HG03520 (cell line): ENCODE measurements around the gene FGFRL1.
"Not testable (repeated sequence)": the region's sequence is repeated elsewhere in the genome, so short reads cannot be mapped to it uniquely, and the experiment has no call there.

Experiments
- ATAC-seq: cut with Tn5 transposase; IDR thresholded peaks from one replicate; pipeline ENCODE4 v1.9.1; 2021; ENCODE audit warnings: mild to moderate bottlenecking, moderate library complexity; ENCODE audit not compliant: unreplicated experiment

FGFRL1 gene

GRCh38 chr4:1048773-1049590, 37.6 kb downstream of the FGFRL1 start:
- ATAC-seq = no peak

GRCh38 chr4:1049591-1049905, 38.1 kb downstream of the FGFRL1 start:
- no peak for ATAC-seq

GRCh38 chr4:1050486-1051213, 39.2 kb downstream of the FGFRL1 start:
- ATAC-seq = no peak

- ATAC-seq = no peak
These were observed 40.0 kb downstream of the FGFRL1 start for GRCh38 chr4:1051472-1051871.

- ATAC-seq = no peak
These were observed 40.8 kb downstream of the FGFRL1 start for GRCh38 chr4:1052231-1052671.

GRCh38 chr4:1053080-1053661, 41.7 kb downstream of the FGFRL1 start:
- no peak for ATAC-seq

- not testable (repeated sequence) for ATAC-seq
These were observed 42.5 kb downstream of the FGFRL1 start for GRCh38 chr4:1053891-1054290.

GRCh38 chr4:1054696-1055242, 43.3 kb downstream of the FGFRL1 start:
- ATAC-seq = not testable (repeated sequence)

- not testable (repeated sequence) for ATAC-seq
These were observed 43.8 kb downstream of the FGFRL1 start for GRCh38 chr4:1055243-1055701.

GRCh38 chr4:1055721-1056590, 44.5 kb downstream of the FGFRL1 start:
- ATAC-seq = peak; percentile 72

GRCh38 chr4:1056671-1057402, 45.4 kb downstream of the FGFRL1 start:
- no peak for ATAC-seq

- no peak for ATAC-seq
These were observed 45.9 kb downstream of the FGFRL1 start for GRCh38 chr4:1057403-1057745.

- no peak for ATAC-seq
These were observed 47.0 kb downstream of the FGFRL1 start for GRCh38 chr4:1058198-1058996.

GRCh38 chr4:1058997-1059665, 47.7 kb downstream of the FGFRL1 start:
- no peak for ATAC-seq

GRCh38 chr4:1060121-1060520, 48.7 kb downstream of the FGFRL1 start:
- ATAC-seq = no peak

- no peak for ATAC-seq
These were observed 49.2 kb downstream of the FGFRL1 start for GRCh38 chr4:1060621-1061020.

GRCh38 chr4:1061056-1061700, 49.8 kb downstream of the FGFRL1 start:
- no peak for ATAC-seq

- ATAC-seq = no peak
These were observed 50.3 kb downstream of the FGFRL1 start for GRCh38 chr4:1061760-1062159.
